ENCODE measurements around the gene FOXN3.
"Not testable (repeated sequence)": the region's sequence is repeated elsewhere in the genome, so short reads cannot be mapped to it uniquely, and the experiment has no call there.

Gene FOXN3

DNA sequence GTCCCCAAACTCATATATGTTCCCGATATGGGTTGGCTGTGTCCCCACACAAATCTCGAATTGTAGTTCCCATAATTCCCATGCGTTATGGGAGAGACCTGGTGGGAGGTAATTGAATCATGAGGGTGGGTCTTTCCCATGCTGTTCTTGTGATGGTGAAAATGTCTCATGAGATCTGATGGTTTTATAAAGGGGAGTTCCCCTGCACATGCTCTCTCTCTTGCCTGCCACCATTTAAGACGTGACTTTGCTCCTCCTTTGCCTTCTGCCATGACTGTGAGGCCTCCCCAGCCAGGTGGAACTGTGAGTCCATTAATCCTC, 166.4 kb downstream of the FOXN3 start:
- not testable (repeated sequence) for DNase-seq (ENCODE audit: low read depth in 2 of 2)

DNA sequence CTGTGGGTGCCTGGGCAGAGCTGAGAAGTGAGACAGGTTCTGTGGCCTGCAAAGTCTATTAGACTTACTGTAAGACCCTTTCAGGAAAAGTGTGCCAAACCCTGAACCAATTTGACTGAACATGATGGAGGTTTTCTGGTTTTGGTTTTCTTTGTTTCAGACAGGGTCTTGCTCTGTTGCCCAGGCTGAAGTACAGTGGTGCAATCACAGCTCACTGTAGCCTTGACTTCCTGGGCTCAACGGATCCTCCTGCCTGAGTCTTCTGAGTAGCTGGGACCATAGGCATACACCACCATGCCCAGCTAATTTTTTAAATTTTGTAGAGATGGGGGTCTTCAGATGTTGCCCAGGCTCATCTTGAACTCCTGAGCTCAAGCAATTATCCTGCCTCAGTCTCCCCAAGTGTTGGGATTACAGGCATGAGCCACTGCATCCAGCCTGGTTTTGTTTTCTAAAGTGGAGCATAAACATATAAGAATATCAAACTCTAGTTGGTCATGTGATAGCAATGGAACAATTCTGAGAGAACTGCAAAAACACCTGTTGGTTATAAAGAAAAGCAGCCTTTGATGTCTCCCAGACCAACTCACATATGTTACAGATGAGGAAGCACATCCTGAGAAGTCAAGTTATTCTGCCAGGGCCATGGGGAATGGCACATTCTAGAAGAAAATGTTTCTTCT, 166.9 kb downstream of the FOXN3 start:
- no peak for DNase-seq (ENCODE audit: low read depth in 2 of 2)

DNA sequence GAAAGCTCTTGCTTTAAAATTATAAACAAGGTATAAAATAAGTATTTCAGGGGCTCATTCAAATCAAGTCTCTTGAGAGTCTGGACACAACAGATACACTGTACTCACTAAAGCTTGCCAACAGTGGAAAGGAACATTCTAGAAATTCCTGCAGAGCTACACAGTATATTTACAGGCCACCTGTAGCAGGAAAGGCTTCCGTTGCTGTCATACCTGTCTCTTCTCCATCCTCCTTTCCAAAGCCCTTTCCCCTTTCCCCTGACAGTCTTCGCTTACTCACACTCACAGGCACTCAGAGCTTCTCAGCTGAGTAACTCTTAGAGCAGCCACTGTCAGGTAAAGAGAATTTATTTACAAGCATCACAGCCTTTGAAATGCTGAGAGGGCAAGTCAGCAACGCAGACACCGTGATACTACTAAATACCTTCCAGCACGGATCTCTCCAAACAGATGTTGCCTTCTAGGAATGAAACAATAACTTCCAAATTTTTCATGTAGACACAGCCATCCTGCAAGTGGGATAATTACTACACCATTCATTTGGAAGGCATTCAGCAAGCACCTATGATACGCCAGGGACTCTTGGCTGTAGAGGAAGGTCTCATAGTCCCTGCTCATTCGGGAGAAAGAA, 167.9 kb downstream of the FOXN3 start:
- no peak for DNase-seq (ENCODE audit: low read depth in 2 of 2)

DNA sequence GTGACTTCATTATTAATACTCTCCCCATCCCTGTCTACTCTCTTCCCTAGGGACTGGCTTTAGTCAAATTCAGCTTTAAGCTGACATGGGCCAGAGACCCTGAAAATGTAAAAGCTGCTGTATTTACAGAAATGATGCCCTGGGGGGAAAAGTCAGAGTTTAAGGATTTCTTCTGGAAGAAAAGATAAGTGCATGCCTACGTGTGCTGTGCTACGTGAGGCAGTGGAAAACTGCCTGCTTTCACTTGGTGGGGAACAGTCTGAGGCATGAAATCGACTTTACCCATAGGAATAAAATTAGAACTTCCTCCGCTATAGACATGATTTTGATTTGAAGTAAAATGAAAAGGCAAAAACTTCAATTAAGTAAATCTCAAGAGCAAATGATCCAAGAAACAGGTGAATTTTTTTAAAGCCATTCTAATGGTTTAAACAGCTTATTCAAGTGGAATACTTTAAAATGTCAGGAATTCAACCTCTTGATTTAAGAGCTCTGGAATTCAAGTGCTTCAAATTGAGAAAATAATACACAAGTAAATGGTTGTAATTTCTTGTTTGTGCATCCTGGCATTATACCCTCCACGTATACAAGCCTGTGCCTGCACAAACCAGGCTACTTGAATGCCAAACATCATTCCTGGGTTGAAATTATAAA, 168.5 kb downstream of the FOXN3 start:
- DNase-seq (ENCODE audit: low read depth in 2 of 2) = no peak

DNA sequence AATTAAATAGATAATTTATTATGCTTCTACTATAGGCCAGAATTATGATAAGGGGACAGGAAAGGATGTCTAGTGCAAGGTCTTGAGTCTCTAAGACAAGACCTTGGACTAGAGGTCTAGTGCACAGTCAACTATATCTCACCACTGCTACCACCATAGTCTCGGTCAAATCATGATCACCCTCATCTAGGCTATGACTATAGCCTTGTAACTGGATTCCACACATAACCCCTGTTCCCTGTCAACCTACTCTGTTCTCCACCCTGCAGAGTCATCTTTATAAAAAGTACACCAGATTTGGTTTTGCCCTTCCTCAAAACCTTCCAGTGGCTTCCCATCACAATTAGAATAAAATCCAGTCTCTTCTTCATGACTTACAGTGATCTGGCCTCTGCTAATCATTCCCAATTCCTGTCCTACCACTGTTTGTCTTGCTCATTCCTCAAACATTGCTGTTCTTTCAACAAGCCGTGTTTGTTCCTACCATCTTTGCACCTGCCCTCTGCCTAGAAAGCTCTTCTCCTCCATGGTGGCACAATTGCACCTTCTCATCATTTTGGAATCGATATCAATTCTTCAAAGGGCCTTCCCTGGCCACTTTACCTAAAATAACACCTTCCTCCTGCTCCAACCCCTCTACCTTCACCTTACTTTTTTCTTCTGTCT, 169.4 kb downstream of the FOXN3 start:
- DNase-seq (ENCODE audit: low read depth in 2 of 2) = no peak

DNA sequence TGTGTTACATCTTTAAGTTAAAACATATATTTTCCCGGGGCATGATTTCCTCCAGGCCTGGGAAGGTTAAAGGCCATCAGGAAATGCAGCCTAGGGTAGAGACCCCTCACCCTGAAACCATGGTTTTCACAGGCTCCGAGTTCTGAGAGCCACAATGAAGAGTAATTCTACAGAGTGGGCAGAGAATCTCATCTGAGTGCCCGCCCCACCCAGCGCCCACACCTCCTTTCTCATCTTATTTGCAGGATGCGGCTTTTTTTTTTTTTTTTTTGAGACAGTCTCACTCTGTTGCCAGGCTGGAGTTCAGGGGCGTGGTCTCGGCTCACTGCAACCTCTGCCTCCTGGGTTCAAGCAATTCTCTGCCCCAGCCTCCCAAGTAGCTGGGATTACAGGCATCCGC, 170.7 kb downstream of the FOXN3 start:
- DNase-seq (ENCODE audit: low read depth in 2 of 2) = no peak

DNA sequence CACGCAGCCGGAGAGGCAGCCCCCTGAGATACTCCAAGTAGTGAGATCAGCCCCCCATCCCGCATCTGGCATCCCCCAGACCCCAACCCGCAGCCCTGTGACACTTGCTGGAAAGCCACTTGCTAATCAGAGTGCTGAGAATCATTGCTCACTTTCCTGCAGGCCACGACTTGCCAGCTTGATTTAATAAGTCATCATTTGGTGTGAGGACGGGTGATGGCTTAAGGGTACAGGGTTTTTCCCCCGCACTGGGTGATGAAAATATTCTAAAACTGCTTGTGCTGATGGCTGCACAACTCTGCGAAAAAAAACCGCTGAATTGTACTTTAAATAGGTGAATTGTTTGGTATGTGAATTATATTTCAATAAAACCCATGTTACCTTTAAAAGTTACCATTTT, 171.2 kb downstream of the FOXN3 start:
- no peak for DNase-seq (ENCODE audit: low read depth in 2 of 2)

DNA sequence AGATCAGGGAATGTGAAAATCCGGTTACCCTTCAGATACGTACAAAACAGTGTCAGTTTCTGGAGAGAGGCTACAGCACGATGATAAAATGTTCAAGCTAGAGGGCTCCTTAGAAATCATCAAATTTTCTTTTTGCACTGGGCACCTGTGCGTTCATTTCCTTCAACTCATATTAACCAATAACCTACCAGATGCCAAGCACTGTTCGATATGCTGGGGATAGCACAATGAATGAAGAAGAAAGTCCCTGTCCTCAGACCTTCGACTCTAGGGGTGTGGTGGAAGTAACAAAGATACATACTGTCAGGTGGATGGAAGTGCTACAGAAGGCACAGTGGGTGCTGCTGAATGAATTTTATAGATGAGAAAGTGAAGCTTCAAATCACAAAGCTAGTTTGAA, 172.3 kb downstream of the FOXN3 start:
- DNase-seq (ENCODE audit: low read depth in 2 of 2) = no peak

DNA sequence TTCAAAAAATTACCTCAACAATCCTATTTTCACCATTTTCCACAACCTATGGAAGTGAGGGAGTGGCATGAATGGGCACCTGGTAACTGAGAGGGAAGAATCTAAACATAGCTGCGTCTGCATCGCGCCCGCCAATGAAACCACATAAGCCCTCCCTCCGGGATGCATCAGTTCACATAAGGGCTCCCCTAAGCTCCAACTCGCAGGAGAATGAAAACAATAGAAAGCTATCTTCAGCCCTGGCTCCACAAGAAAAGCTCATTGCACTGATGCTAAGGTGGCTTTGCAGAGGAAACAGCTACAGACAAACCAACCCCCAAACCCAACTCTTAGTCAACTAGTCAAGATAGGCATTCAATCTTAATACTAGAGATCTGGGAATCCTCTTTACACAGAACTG, 173.3 kb downstream of the FOXN3 start:
- DNase-seq (ENCODE audit: low read depth in 2 of 2) = no peak

DNA sequence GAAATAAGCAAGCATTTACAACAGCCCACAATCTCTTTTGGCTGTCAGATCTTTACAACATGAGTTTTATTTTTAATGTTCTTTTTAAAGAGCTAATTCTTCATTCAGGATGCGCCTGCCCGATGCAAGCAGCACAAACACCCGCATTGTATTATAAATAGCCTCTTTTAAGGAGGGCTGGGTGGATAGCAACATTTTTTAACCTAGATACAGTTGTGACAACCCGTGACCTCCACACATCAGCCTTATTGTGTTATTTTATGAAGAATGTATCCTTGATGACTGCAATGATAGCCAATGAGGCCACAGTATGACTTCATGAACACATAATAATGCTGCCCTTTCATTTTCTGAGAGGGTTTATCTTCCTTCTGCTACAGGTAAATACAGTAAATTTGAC, 173.7 kb downstream of the FOXN3 start:
- no peak for DNase-seq (ENCODE audit: low read depth in 2 of 2)

DNA sequence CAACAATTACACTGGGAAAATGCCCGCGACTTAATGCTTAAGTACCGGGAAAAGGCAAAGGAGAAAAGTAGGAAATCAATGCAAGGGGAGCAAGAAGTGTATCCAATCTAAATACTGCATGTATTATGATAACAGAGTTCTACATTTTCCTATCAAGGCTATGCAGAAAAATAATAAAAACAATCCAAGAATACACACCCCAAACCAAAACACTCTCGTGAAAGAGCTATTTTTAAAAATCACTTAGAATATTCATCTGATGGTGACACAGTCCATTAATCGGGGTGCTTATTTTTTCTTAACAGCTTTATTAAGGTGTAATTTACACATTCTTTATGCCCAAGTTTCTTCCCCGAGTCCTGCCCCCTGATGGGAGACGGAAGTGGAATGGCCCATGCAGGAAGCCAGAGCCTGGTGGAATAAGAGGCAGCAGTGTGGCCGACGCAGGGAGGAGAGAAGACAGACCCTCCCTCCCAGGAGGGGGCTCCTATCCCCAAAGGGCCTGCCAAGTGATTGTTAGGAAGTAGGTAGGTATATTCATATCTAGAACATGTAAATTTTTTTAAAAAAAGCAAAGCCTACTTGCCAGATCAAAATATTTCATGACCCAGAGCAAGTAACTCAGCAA, 174.3 kb downstream of the FOXN3 start:
- no peak for DNase-seq (ENCODE audit: low read depth in 2 of 2)

DNA sequence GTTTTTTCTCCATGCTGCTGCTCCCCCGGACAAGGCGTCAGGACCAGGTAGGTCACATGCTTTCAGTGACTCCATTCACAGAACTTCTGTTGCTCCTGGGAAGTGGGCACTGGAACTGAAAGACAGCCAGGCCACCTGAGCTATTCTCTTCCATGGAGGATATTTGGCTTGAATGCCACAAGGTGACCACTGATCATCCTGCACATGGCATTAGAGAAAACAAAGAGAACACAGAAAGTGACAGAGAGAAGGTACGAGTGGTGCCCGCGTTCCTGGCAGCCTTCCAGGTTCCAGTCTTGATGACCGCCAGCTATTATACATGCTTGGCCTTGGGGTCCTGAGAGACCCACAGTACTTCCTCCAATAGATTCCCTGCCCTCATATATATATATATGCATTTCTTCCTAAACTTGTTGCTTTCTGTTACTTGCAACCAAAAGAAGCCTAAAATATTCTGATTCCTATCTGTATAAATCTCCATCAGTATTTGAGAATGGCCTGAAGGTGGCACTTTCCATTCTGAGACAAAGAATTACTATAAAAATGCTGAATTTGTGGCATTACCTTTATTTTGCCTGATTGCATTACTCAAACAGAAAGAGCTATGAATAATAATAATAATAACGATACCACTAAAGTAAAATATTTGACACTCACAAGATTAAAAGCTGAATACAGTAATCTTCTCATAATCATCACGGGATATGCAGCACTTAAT, 174.9 kb downstream of the FOXN3 start:
- no peak for DNase-seq (ENCODE audit: low read depth in 2 of 2)

DNA sequence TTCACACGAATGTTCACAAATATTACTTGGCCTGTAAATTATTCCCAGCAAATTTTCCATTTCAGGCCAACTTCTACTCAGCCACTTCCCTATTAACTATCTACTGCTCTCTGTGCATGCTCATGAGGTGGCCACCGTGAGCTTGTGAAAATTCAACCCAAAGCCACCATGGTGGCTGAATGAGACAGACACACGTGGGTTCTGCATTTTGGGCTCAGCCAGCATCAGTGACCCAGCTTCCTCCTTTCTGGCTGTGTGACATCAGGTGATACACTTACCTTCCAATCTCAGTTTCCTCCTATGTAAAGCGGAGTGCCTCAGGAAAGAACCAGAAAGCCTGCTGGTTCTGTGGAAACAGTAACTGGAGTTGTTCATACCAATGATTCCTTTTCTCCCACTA, 175.8 kb downstream of the FOXN3 start:
- no peak for DNase-seq (ENCODE audit: low read depth in 2 of 2)

DNA sequence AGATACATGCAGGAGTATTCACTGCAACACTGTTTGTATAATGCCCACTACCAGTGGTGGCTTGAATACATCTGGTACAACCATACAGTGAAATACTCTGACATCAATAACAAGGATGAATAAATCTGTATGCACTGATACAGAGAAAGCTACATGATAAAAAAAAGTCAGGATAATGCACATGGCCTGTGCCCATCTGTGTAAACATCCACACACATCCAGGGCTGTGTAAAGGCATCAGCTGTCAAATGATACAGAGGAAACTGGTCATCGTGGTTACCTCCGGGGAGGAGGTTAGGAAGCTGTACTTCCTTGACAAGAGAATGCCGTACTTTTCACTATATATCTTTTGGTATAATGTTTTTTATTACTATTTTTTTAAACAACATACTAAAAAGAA, 176.6 kb downstream of the FOXN3 start:
- no peak for DNase-seq (ENCODE audit: low read depth in 2 of 2)

DNA sequence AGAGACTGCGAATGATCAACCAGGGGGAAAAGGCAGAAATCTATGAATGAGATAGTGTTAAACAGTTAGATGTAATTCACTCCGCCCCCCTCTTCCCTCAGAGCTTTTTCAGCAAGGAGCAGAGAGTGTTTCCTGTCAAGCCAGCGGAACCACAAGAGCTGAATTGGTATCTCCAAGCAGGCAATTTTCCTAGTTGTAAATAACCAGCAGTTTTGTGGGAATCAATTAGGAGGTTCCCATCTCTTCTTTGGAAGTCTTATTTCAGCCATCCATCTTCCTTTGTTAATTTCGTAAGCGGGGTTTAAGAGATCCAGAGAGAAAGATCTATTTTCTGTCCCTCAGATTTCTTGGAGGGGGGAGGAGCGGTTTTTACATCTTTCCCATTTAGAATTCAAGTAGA, 178.0 kb downstream of the FOXN3 start:
- DNase-seq (ENCODE audit: low read depth in 2 of 2) = no peak

DNA sequence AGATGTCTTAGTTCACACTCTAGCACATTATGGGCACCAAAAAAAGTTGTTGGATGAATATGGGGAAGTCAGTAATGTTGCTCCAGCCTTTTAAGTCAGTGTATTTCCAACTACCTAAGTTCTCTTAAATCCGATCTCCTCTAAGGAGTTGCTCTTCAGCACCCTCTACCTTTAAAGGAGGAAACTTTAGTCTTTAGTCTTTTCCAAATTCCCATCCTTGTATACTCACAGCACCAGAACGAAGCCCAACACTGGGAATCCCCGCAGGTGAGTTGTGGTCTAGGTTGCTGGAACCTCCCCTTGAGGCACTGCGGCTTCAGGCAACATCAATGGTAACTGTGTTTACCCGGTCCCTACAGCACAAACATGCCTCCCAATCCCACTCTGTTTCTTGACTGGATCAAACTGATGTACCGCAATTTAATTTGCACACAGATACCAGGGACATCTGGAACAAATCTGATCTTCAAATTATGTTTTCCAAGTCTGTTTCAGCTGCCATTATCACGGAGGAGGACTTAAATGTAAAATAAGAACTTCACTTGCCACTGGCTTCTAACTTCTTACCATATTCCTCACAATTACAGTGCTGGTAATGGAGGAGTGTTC, 179.0 kb downstream of the FOXN3 start:
- DNase-seq (ENCODE audit: low read depth in 2 of 2) = no peak

DNA sequence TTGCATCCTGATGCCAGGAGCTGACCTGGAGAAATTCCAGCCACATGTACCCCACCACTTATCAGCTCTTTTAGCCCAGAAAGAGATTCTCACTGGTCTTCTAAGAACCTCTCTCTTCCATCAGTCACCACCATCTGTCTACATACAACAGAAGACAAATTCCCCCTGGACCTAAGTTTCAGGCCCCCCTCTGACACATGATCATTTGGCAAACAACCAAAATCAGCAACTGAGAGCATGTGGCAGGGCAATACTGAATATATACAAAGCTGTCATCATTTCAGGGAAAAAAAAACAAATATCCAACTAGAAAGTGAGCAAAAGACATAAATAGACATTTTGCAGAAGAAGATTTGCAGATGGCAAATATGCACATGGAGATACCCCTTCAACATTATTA, 180.2 kb downstream of the FOXN3 start:
- DNase-seq (ENCODE audit: low read depth in 2 of 2) = no peak

DNA sequence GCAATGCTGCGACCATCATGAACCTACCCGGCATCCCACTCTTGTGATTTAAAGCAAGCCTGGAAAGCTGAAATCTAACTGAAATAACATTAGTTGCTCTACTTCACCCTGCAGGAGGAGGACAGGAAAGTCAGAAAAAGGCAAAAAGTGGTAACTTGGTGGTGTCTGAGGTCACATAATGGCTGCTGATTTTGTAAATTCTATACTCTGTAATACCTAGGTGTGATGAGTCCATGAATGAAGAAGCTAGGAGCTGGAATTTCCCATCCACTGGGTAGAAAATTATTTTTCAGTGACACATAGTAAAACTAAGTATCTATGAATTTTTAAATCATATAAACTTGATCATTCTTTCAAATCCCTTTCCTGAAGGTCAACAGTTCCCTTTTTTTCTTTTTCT, 183.8 kb downstream of the FOXN3 start:
- DNase-seq (ENCODE audit: low read depth in 2 of 2) = no peak

DNA sequence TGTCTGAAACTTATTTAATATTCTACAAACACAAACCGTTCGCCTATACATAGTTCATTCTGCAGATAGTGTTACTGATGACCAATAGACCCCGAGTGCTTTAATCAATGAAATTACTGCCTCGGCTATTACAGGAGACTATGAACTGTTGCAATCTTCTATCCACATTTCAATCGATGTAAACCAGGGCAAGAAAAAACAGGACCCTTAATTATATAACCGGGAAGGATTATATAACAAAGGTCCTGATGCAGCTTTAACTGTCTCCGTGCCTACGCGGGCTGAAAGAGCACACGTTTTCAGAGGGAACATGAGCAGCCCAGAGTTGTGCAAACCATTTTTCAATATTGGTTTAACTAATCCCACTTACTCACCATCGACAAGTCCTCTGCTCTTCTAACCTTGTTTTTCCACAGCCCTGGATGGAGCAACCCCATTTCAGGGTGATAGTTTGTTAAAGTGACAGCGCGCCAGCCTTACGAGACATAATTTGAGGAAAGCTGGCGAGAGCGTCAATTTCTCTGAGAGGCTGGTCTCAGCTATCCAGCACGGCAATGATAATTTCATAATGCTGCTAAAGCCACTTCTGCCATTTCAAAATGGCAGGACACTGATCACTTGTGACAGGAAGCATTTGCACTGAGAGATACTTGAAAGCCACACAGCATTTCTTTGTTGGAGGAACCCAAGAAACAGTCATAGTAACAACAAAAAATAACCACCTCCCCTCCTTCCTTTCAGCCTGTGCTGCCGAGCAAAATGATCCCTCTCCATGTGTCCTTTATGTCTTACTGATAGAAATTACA, 184.6 kb downstream of the FOXN3 start:
- DNase-seq (ENCODE audit: low read depth in 2 of 2) = no peak

DNA sequence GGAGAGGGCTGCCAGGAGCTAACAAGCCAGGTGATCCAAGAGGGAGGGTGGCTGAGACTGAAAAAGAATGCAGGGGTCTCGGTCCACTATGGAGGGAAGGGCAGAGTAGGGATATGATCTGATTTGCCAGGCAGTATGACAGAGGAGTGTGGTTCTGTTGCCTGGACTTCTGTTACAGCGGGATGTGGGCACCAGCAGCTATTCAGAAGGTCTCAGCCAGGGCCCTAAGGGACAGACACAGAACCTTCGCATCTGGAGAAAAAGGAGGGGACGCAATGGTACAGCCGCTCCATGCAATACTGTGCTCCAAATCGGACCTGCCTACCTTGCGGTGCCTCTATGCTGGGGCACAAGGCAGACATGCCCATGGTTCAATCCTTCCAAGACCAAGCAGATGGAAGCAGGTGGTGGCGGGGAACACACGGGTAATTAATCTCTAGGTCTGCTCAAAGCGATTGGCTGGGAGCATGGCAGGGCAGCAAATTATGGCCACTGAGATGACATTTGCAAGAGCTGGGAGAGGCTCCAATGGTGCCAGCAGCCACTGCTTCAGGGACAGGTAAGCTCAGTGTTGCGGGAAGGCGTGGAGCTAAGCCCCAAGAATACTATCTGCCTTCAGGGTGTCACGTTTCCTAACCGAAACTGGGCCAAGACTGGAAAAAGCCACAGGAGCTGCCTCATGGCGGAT, 185.5 kb downstream of the FOXN3 start:
- DNase-seq (ENCODE audit: low read depth in 2 of 2) = no peak

Measured in fibroblast of skin of left biceps (primary cell).